ENCODE data around the gene DUSP6. TPM values are rescaled to one million over a fixed set of nuclear protein-coding genes. Genes with fewer than 3 reads are reported as not detected.

Gene DUSP6
- total and polyA plus RNA-seq, 4 donors, result 24.1 to 37.0 (median 35.3) TPM

DNA sequence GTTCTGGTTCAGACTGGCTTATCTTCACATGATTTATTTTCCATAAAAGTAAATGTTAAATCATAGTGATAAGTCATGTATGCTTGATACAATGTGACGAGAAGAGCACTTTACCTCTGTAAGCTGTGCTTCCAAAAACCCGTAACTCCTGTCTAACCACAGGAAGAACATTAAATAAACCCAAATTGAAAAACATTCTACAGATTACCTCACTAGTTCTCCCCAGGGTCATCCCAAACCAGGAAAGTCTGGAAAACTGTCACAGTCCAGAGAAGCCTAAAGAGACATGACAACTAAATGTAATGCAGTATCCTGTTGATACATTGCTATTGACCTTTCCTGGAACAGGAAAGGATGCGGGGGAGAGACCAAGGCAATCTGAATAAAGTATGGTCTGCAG, 32.5 kb upstream of the DUSP6 start:
- Histone ChIP-seq H3K27ac (ENCODE audit: low read depth in 1 of 2, low read length in 2 of 2) (peak overlapping the region; percentile 89 to 90), H3K36me3 (ENCODE audit: control insufficient read depth in 4 of 4, insufficient read depth in 3 of 4, low read depth in 1 of 4, low read length in 3 of 4) (no peaks in the 10 kb centered on the region), H3K9ac (ENCODE audit: low read depth in 1 of 2, low read length in 2 of 2) (peak overlapping the region; percentile 37 to 51), H3K4me1 (ENCODE audit: control insufficient read depth in 4 of 4, insufficient read depth in 4 of 4, low read length in 3 of 4) (peaks cover 14 to 68% (median 49%) of the 10 kb centered on the region in 4 donors), H3K9me3 (ENCODE audit: control insufficient read depth in 4 of 4, low read length in 3 of 4) (no peaks in the 10 kb centered on the region), H3K27me3 (ENCODE audit: control insufficient read depth in 4 of 4, insufficient read depth in 4 of 4, low read length in 3 of 4) (no peaks in the 10 kb centered on the region), H3K4me3 (ENCODE audit: low read depth in 1 of 3, low read length in 3 of 3) (no peak overlapping the region)
- no peak for DNase-seq (ENCODE audit: low spot score)
- no peak for TF ChIP-seq RAD21 (IDR thresholded peaks at IDR 0.05)
- no peak for TF ChIP-seq FOXA1 (IDR thresholded peaks at IDR 0.05)
- TF ChIP-seq JUND (IDR thresholded peaks at IDR 0.05), result no peak
- peak in 1 of 2 donors; percentile 35 for TF ChIP-seq EGR1 (IDR thresholded peaks at IDR 0.05; ENCODE audit: low read depth in 2 of 2)
- TF ChIP-seq TAF1 (conservative IDR thresholded peaks at IDR 0.05), result no peak
- TF ChIP-seq, protein P1, sequence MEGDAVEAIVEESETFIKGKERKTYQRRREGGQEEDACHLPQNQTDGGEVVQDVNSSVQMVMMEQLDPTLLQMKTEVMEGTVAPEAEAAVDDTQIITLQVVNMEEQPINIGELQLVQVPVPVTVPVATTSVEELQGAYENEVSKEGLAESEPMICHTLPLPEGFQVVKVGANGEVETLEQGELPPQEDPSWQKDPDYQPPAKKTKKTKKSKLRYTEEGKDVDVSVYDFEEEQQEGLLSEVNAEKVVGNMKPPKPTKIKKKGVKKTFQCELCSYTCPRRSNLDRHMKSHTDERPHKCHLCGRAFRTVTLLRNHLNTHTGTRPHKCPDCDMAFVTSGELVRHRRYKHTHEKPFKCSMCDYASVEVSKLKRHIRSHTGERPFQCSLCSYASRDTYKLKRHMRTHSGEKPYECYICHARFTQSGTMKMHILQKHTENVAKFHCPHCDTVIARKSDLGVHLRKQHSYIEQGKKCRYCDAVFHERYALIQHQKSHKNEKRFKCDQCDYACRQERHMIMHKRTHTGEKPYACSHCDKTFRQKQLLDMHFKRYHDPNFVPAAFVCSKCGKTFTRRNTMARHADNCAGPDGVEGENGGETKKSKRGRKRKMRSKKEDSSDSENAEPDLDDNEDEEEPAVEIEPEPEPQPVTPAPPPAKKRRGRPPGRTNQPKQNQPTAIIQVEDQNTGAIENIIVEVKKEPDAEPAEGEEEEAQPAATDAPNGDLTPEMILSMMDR (IDR thresholded peaks at IDR 0.05; ENCODE audit: low read depth, low read length, missing input control), result no peak
- 31% methylated on average over 3 of the region's 3 CpGs for WGBS

DNA sequence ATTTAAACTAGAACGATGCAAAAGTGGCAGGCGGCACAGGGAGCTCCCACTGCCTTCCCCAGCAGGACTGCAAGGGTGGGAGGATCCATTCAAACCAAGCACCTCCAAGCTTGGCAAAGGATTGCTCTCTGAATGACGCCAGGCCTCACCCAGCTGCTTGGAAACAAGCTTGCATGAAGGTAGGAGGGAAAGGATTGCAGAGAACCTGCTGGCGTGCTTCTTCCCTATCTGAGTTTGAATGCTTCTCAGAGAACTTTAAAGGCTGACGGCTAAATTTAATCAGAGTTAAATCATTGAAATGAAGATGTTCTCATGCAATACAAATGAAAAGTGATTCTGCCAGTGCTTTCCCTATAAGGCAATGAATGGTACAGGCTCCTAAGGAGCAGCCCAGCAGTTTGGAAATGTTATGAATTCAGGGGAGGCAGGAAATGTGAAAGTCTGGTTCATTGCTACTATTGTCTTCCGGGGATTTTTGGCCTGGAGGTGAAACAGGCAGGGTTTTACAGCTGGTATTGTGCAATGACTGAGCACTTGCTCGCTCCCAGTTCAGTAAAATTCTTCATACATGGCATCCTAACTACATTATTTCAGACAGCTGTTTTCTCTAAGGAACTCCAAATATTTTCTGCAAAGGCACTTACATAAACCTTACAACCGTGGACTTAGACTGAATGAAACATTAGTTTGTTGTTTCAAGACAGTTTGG, 31.9 kb upstream of the DUSP6 start:
- no peaks in the 10 kb centered on the region for H3K27me3 ChIP-seq (ENCODE audit: control insufficient read depth in 4 of 4, insufficient read depth in 4 of 4, low read length in 3 of 4)
- no peaks in the 10 kb centered on the region for H3K9me3 ChIP-seq (ENCODE audit: control insufficient read depth in 4 of 4, low read length in 3 of 4)
- peaks cover 12 to 69% (median 52%) of the 10 kb centered on the region in 4 donors for H3K4me1 ChIP-seq (ENCODE audit: control insufficient read depth in 4 of 4, insufficient read depth in 4 of 4, low read length in 3 of 4)
- no peak overlapping the region for H3K4me3 ChIP-seq (ENCODE audit: low read depth in 1 of 3, low read length in 3 of 3)
- 15% methylated on average over 8 of the region's 8 CpGs for WGBS
- peak overlapping the region; percentile 37 to 51 for H3K9ac ChIP-seq (ENCODE audit: low read depth in 1 of 2, low read length in 2 of 2)
- no peaks in the 10 kb centered on the region for H3K36me3 ChIP-seq (ENCODE audit: control insufficient read depth in 4 of 4, insufficient read depth in 3 of 4, low read depth in 1 of 4, low read length in 3 of 4)
- peak in 1 of 2 donors; percentile 34 for TF ChIP-seq GABPA (IDR thresholded peaks at IDR 0.05 in 1 of 2, conservative IDR thresholded peaks at IDR 0.05 in 1 of 2)
- peak; percentile 9 for TF ChIP-seq ATF3 (IDR thresholded peaks at IDR 0.05)
- no peak for TF ChIP-seq FOXA1 (IDR thresholded peaks at IDR 0.05)
- no peak for TF ChIP-seq HNF4G (IDR thresholded peaks at IDR 0.05)
- peak; percentile 22 for TF ChIP-seq NR2F2 (IDR thresholded peaks at IDR 0.05)
- no peak for TF ChIP-seq ZBTB33 (IDR thresholded peaks at IDR 0.05)
- TF ChIP-seq YY1 (IDR thresholded peaks at IDR 0.05), result peak; percentile 35
- TF ChIP-seq JUND (IDR thresholded peaks at IDR 0.05), result no peak
- peak; percentile 41 to 51 for TF ChIP-seq RXRA (IDR thresholded peaks at IDR 0.05)
- peak; percentile 16 to 45 for TF ChIP-seq RAD21 (IDR thresholded peaks at IDR 0.05)
- TF ChIP-seq MAX (IDR thresholded peaks at IDR 0.05), result peak; percentile 57
- peak; percentile 32 for TF ChIP-seq SP1 (IDR thresholded peaks at IDR 0.05)
- TF ChIP-seq EGR1 (IDR thresholded peaks at IDR 0.05; ENCODE audit: low read depth in 2 of 2), result peak in 1 of 2 donors; percentile 25
- TF ChIP-seq, protein P1 (IDR thresholded peaks at IDR 0.05; ENCODE audit: low read depth, low read length, missing input control), result no peak
- no peak for TF ChIP-seq REST (IDR thresholded peaks at IDR 0.05)
- peak; percentile 33 for TF ChIP-seq TAF1 (conservative IDR thresholded peaks at IDR 0.05)
- peak in 1 of 2 donors; percentile 49 for TF ChIP-seq HNF4A (conservative IDR thresholded peaks at IDR 0.05)
- TF ChIP-seq FOXA2 (IDR thresholded peaks at IDR 0.05), result no peak
- DNase-seq (ENCODE audit: low spot score), result no peak
- H3K27ac ChIP-seq (ENCODE audit: low read depth in 1 of 2, low read length in 2 of 2), result peak overlapping the region; percentile 89 to 90

Data from liver (tissue), 9 donors.